Mucosa of stomach (tissue), 1 donor: Measurements from ENCODE around the gene YY1AP1.
"Not testable (repeated sequence)": the region's sequence is repeated elsewhere in the genome, so short reads cannot be mapped to it uniquely, and the experiment has no call there.

Experiments used
- H3K27me3 ChIP-seq: one replicate; pipeline ENCODE4 v1.7.0; 2013; ENCODE audit warnings: mild to moderate bottlenecking, low read length; ENCODE audit not compliant: control insufficient read depth, insufficient read depth
- H3K36me3 ChIP-seq: one replicate; pipeline ENCODE4 v1.7.0; 2013; ENCODE audit warnings: low read length; ENCODE audit not compliant: control insufficient read depth, insufficient read depth
- H3K4me1 ChIP-seq: one replicate; pipeline ENCODE4 v1.7.0; 2013; ENCODE audit warnings: mild to moderate bottlenecking, low read length; ENCODE audit not compliant: control insufficient read depth, insufficient read depth
- H3K4me3 ChIP-seq: one replicate; pipeline ENCODE4 v1.7.0; 2013; ENCODE audit warnings: low read length
- H3K9ac ChIP-seq: one replicate; pipeline ENCODE4 v1.7.0; 2013; ENCODE audit warnings: mild to moderate bottlenecking, low read length, moderate library complexity
- H3K9me3 ChIP-seq: one replicate; pipeline ENCODE4 v1.7.0; 2013; ENCODE audit warnings: mild to moderate bottlenecking, low read length, moderate library complexity; ENCODE audit not compliant: control insufficient read depth
- donor health status: Pancreatic carcinoma.

Gene YY1AP1

GRCh38 chr1:155636397-155637153 lies 52.0 kb downstream of the YY1AP1 start:
- Histone ChIP-seq H3K9me3 (no peaks in the 10 kb centered on the region), H3K9ac (no peak overlapping the region), H3K36me3 (no peaks in the 10 kb centered on the region), H3K4me3 (no peak overlapping the region), H3K4me1 (peaks cover 4% of the 10 kb centered on the region), H3K27me3 (no peaks in the 10 kb centered on the region)

GRCh38 chr1:155626428-155626827 lies 62.1 kb downstream of the YY1AP1 start:
- H3K4me3 ChIP-seq, H3K4me1 ChIP-seq, H3K27me3 ChIP-seq, H3K9me3 ChIP-seq, H3K9ac ChIP-seq, H3K36me3 ChIP-seq: not testable (repeated sequence)

- Histone ChIP-seq H3K9me3 (no peaks in the 10 kb centered on the region), H3K9ac (no peak overlapping the region), H3K4me1 (no peaks in the 10 kb centered on the region), H3K36me3 (no peaks in the 10 kb centered on the region), H3K27me3 (no peaks in the 10 kb centered on the region), H3K4me3 (no peak overlapping the region)
These were observed 65.2 kb downstream of the YY1AP1 start for GRCh38 chr1:155623357-155623756.

GRCh38 chr1:155622191-155622590 lies 66.4 kb downstream of the YY1AP1 start:
- Histone ChIP-seq H3K4me1 (no peaks in the 10 kb centered on the region), H3K9me3 (no peaks in the 10 kb centered on the region), H3K9ac (no peak overlapping the region), H3K4me3 (no peak overlapping the region), H3K27me3 (no peaks in the 10 kb centered on the region), H3K36me3 (no peaks in the 10 kb centered on the region)

- H3K36me3 ChIP-seq, H3K4me1 ChIP-seq, H3K4me3 ChIP-seq, H3K9ac ChIP-seq, H3K9me3 ChIP-seq, H3K27me3 ChIP-seq: not testable (repeated sequence)
These were observed 75.3 kb downstream of the YY1AP1 start for GRCh38 chr1:155613226-155613625.

GRCh38 chr1:155610257-155610647 lies 78.3 kb downstream of the YY1AP1 start:
- H3K9ac ChIP-seq, H3K36me3 ChIP-seq, H3K27me3 ChIP-seq, H3K4me3 ChIP-seq, H3K4me1 ChIP-seq, H3K9me3 ChIP-seq: not testable (repeated sequence)

- Histone ChIP-seq H3K27me3 (no peaks in the 10 kb centered on the region), H3K9ac (peak within 1 kb of the TSS; percentile 56), H3K4me3 (peak within 1 kb of the TSS; percentile 42), H3K4me1 (no peaks in the 10 kb centered on the region), H3K9me3 (no peaks in the 10 kb centered on the region), H3K36me3 (no peaks in the 10 kb centered on the region)
These were observed 78.9 kb downstream of the YY1AP1 start, which contains the start of gene MSTO1 for GRCh38 chr1:155609515-155610256. MSTO1 (plus strand) TSS chr1:155610218; CDS start chr1:155610249, 31 bp downstream.
